ENCODE results near the gene NRSN1. TPM values are rescaled to one million over a fixed set of nuclear protein-coding genes. Genes with fewer than 3 reads are reported as not detected.

Gene NRSN1
- total RNA-seq, 1 experiment from 2014 or later: not detected

DNA sequence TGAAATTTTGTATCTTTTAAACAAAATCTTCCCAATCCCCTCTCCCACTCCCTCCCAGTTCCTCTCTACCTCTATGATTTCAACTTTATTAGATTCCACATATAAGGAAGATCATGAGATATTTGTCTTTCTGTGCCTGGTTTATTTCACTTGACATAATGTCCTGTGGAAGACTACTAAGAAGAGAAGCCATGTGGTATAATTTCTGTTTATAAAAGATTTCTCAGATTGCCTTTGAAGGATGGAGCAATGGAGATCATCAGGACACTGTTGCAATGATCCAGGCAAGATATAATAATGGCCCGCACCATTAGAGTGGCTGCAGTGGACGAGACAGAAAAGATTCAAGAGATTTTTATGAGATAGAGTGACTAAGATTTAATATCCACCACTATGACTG lies 13.1 kb downstream of the NRSN1 start:
- H3K4me1 ChIP-seq (ENCODE audit: insufficient read depth, low read length): no peaks in the 10 kb centered on the region
- no peaks in the 10 kb centered on the region for H3K79me2 ChIP-seq (ENCODE audit: insufficient read depth, low read length)
- H2AK5ac ChIP-seq (ENCODE audit: insufficient read length, low read length): no peak overlapping the region
- no peak overlapping the region for H2BK12ac ChIP-seq (ENCODE audit: insufficient read length, low read depth, low read length)
- H4K8ac ChIP-seq (replicated peaks; ENCODE audit: insufficient read length, low read depth, low read length): no peak overlapping the region
- H2BK20ac ChIP-seq (ENCODE audit: low read depth, low read length, poor library complexity, severe bottlenecking): no peak overlapping the region
- H2BK15ac ChIP-seq (ENCODE audit: low read depth, low read length): no peak overlapping the region
- H3K56ac ChIP-seq (ENCODE audit: insufficient read length, low read depth, low read length): no peak overlapping the region
- no peaks in the 10 kb centered on the region for H3K9me3 ChIP-seq (ENCODE audit: control insufficient read depth, low read depth, low read length)
- no peaks in the 10 kb centered on the region for H4K20me1 ChIP-seq (ENCODE audit: control insufficient read depth, insufficient read depth, insufficient read length)
- no peaks in the 10 kb centered on the region for H3K23me2 ChIP-seq (ENCODE audit: insufficient read length, low read depth, low read length, poor library complexity, severe bottlenecking)
- H4K91ac ChIP-seq (ENCODE audit: insufficient read length, low read depth, low read length): no peak overlapping the region
- no peaks in the 10 kb centered on the region for H3K79me1 ChIP-seq (ENCODE audit: insufficient read depth, low read depth, low read length, poor library complexity, severe bottlenecking)
- no peak overlapping the region for H3K4ac ChIP-seq (ENCODE audit: low read depth, low read length)
- DNase-seq: no peak
- no peak overlapping the region for H2BK5ac ChIP-seq (ENCODE audit: insufficient read length, low read length)
- no peaks in the 10 kb centered on the region for H3K9me3 Mint-ChIP-seq
- H3K4me2 ChIP-seq (ENCODE audit: insufficient read depth, insufficient read length, low read length): no peak overlapping the region
- no CpG with 5 or more reads among the region's 2 CpGs for WGBS (ENCODE audit: extremely low coverage, insufficient read length, low lambda C conversion rate)
- H3K4me1 Mint-ChIP-seq: no peaks in the 10 kb centered on the region
- no peak overlapping the region for H3K9ac ChIP-seq (ENCODE audit: extremely low read depth, insufficient read length, low read length)
- H2AFZ ChIP-seq (ENCODE audit: low read length): no peak overlapping the region
- TF ChIP-seq, protein P1, sequence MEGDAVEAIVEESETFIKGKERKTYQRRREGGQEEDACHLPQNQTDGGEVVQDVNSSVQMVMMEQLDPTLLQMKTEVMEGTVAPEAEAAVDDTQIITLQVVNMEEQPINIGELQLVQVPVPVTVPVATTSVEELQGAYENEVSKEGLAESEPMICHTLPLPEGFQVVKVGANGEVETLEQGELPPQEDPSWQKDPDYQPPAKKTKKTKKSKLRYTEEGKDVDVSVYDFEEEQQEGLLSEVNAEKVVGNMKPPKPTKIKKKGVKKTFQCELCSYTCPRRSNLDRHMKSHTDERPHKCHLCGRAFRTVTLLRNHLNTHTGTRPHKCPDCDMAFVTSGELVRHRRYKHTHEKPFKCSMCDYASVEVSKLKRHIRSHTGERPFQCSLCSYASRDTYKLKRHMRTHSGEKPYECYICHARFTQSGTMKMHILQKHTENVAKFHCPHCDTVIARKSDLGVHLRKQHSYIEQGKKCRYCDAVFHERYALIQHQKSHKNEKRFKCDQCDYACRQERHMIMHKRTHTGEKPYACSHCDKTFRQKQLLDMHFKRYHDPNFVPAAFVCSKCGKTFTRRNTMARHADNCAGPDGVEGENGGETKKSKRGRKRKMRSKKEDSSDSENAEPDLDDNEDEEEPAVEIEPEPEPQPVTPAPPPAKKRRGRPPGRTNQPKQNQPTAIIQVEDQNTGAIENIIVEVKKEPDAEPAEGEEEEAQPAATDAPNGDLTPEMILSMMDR (conservative IDR thresholded peaks at IDR 0.05): no peak
- H3K27ac ChIP-seq (ENCODE audit: insufficient read length, low read depth, low read length): no peak overlapping the region
- no peak overlapping the region for H3K4me3 Mint-ChIP-seq
- H3K14ac ChIP-seq (ENCODE audit: insufficient read depth, low read length): no peak overlapping the region
- no peak overlapping the region for H4K5ac ChIP-seq (ENCODE audit: insufficient read length, low read depth, low read length)
- no peak overlapping the region for H3T11ph ChIP-seq (ENCODE audit: low read length)
- H3K27me3 Mint-ChIP-seq (ENCODE audit: low read depth): peaks cover 4% of the 10 kb centered on the region
- H3K18ac ChIP-seq (ENCODE audit: insufficient read length, low read depth, low read length): no peak overlapping the region
- H3K36me3 Mint-ChIP-seq (ENCODE audit: insufficient read depth in 1 of 3, low read depth in 3 of 3): no peaks in the 10 kb centered on the region; a peak in 1 of 7 replicates
- H3K27me3 ChIP-seq (ENCODE audit: insufficient read depth, low read length): no peaks in the 10 kb centered on the region
- no peak overlapping the region for H3K23ac ChIP-seq (ENCODE audit: insufficient read length, low read depth, low read length)
- H2BK120ac ChIP-seq (ENCODE audit: low read depth, low read length, poor library complexity, severe bottlenecking): no peak overlapping the region
- H3K27ac Mint-ChIP-seq: no peak overlapping the region
